Stomach (tissue), 9 donors: Measurements from ENCODE around the gene CCNJ. TPM values are rescaled to one million over a fixed set of nuclear protein-coding genes. Genes with fewer than 3 reads are reported as not detected.

Source experiments
- DNase-seq, 2 donors: peaks; one replicate each; pipeline versions ENCODE4 v3.0.0 to v3.0.0-alpha.2; 2013 to 2019
- H3K27ac ChIP-seq, 5 donors: fragments of 200-600 bp in 4 of 5; sonication (generic) in 4 of 5; one replicate each; pipeline ENCODE4 v1.5.1; 2013 to 2019; ENCODE audit warnings: mild to moderate bottlenecking in 1 of 5, moderate library complexity in 1 of 5
- H3K27me3 ChIP-seq, 3 donors: fragments of 200-600 bp; sonication (generic); one replicate each; pipeline ENCODE4 v1.5.1; 2017 to 2019; ENCODE audit warnings: mixed run types in 1 of 3
- H3K36me3 ChIP-seq, 4 donors: fragments of 200-600 bp; sonication (generic); 1 replicate in 3 of 4; 2 replicates in 1 of 4; pipeline ENCODE4 v1.5.1; 2016 to 2019
- H3K4me1 ChIP-seq, 4 donors: fragments of 200-600 bp; sonication (generic); one replicate each; pipeline ENCODE4 v1.5.1; 2016 to 2019
- H3K4me3 ChIP-seq, 4 donors: fragments of 200-600 bp; sonication (generic) in 3 of 4; one replicate each; pipeline ENCODE4 v1.5.1; 2016 to 2019; ENCODE audit warnings: mild to moderate bottlenecking in 1 of 4
- H3K9me3 ChIP-seq, 4 donors: fragments of 200-600 bp; sonication (generic); one replicate each; pipeline ENCODE4 v1.5.1; 2016 to 2019
- EP300 ChIP-seq: sonication (generic); formaldehyde crosslinking; IDR thresholded peaks from one replicate; pipeline ENCODE4 v1.6.1; 2017; ENCODE audit warnings: antibody characterized with exemption
- POLR2A ChIP-seq, 4 donors: fragments of 450-650 bp; IDR thresholded peaks; one replicate each; pipeline ENCODE4 v1.6.1; 2016; ENCODE audit warnings: antibody characterized with exemption in 4 of 4, control low read depth in 2 of 4, mild to moderate bottlenecking in 1 of 4, moderate library complexity in 1 of 4
- POLR2AphosphoS5 ChIP-seq, 3 donors: sonication (generic); formaldehyde crosslinking; IDR thresholded peaks; one replicate each; pipeline ENCODE4 v1.6.1; 2016; ENCODE audit warnings: antibody characterized with exemption in 3 of 3
- WGBS, 5 donors: extraction: QIAGEN DNeasy Blood & Tissue Kit in 3 of 5; methylation state at CpG; one replicate each; pipeline versions ENCODE4 v1.1.5 to v1.1.7; 2013 to 2018; 5-methylcytosine and 5-hydroxymethylcytosine counted together
- intact Hi-C: fragments of 100-400 bp; cut with DNase I; formaldehyde crosslinking; loops from one replicate; pipeline ENCODE4 v1.15.1; 2023; ENCODE audit warnings: low total_unique reads
- polyA plus RNA-seq, 3 donors: library from polyadenylated mRNA; stranded (reverse); fragments of 200-250 nt; gene quantifications; one replicate each; pipeline ENCODE4 v1.2.3, GENCODE V29; 2013
- total RNA-seq, 5 donors: library from RNA; depleted of rRNA; stranded (reverse); fragments of >200 nt; gene quantifications; one replicate each; pipeline versions ENCODE4 v1.1.0 to v1.2.3, GENCODE V29; 2014 to 2016
- TF ChIP-seq, protein P1 (sequence below), 7 experiments: fragments of 450-650 bp in 4 of 7; fragments of 200-600 bp in 3 of 7; sonication (generic) in 3 of 7; IDR thresholded peaks; one replicate each; pipeline ENCODE4 v1.5.1; 2016 to 2019; ENCODE audit warnings: antibody characterized with exemption in 7 of 7, control low read depth in 2 of 7, mild to moderate bottlenecking in 1 of 7
- donor health status: healthy with polysubstance abuse.
- donor health status: Bipolar disorder and iron deficiency.
- donor health status: healthy.

The CCNJ gene
- total and polyA plus RNA-seq, 8 donors = 0.58 to 7.7 (median 1.9) TPM; not detected in 1

DNA sequence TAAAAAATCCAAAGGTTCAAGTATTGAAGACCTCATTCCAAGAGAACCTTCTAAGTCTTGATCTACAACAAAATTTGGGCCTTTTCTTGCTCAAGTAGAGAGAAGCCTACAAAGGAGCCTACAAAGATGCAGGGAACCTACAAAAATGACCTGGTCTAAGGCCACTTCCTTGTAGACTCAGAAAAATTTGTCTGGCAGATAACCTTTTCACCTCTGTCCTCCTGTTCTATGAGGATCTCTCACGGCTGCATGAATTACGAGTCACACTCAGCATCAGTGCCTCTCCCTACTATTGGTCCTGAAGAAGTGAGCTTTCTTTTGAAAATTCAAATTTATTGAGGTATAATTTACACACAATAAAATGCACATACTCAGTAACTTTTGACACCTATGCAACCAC lies 29.3 kb downstream of the CCNJ start:
- TF ChIP-seq, protein P1, sequence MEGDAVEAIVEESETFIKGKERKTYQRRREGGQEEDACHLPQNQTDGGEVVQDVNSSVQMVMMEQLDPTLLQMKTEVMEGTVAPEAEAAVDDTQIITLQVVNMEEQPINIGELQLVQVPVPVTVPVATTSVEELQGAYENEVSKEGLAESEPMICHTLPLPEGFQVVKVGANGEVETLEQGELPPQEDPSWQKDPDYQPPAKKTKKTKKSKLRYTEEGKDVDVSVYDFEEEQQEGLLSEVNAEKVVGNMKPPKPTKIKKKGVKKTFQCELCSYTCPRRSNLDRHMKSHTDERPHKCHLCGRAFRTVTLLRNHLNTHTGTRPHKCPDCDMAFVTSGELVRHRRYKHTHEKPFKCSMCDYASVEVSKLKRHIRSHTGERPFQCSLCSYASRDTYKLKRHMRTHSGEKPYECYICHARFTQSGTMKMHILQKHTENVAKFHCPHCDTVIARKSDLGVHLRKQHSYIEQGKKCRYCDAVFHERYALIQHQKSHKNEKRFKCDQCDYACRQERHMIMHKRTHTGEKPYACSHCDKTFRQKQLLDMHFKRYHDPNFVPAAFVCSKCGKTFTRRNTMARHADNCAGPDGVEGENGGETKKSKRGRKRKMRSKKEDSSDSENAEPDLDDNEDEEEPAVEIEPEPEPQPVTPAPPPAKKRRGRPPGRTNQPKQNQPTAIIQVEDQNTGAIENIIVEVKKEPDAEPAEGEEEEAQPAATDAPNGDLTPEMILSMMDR (IDR thresholded peaks at IDR 0.05) = no peak
- TF ChIP-seq EP300 (no peak), POLR2AphosphoS5 (IDR thresholded peaks at IDR 0.05) (no peak), POLR2A (IDR thresholded peaks at IDR 0.05) (no peak)
- H3K9me3 ChIP-seq = no peaks in the 10 kb centered on the region
- intact Hi-C loops = no loop called here
- H3K27ac ChIP-seq = no peak overlapping the region
- H3K36me3 ChIP-seq = no peaks in the 10 kb centered on the region
- no peaks in the 10 kb centered on the region for H3K27me3 ChIP-seq
- no peaks in the 10 kb centered on the region for H3K4me1 ChIP-seq
- DNase-seq = no peak
- no peak overlapping the region for H3K4me3 ChIP-seq
- WGBS, 5 donors = 39 to 68% (median 48%) methylated on average over 2 of the region's 2 CpGs

DNA sequence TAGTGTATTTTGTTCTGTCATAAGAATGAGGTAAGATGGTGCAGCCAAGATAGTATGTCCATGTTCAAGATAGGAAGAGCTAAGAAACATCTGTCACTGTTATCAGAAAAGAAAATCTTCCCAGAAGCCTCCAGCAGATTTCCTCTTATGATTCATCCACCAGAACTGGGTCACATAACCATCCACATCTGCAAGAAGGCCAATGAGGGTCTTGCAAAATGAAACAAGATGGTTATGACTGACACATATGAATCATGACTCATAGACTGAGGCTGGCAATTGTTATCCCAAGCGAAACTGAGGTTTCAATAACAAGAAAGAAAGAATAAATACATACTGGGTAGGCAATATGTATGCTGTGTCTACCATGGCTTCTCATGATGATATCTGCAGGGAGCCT lies 30.3 kb downstream of the CCNJ start:
- no peak overlapping the region for H3K4me3 ChIP-seq
- no peaks in the 10 kb centered on the region for H3K36me3 ChIP-seq
- H3K4me1 ChIP-seq = no peaks in the 10 kb centered on the region
- WGBS, 5 donors = 79 to 88% (median 88%) methylated on average over 1 of the region's 1 CpG
- TF ChIP-seq EP300 = no peak
- no peak for TF ChIP-seq POLR2A (IDR thresholded peaks at IDR 0.05)
- TF ChIP-seq POLR2AphosphoS5 (IDR thresholded peaks at IDR 0.05) = no peak
- TF ChIP-seq, protein P1 (IDR thresholded peaks at IDR 0.05) = no peak
- no peaks in the 10 kb centered on the region for H3K9me3 ChIP-seq
- H3K27ac ChIP-seq = no peak overlapping the region
- intact Hi-C loops = no loop called here
- no peaks in the 10 kb centered on the region for H3K27me3 ChIP-seq
- DNase-seq = no peak

DNA sequence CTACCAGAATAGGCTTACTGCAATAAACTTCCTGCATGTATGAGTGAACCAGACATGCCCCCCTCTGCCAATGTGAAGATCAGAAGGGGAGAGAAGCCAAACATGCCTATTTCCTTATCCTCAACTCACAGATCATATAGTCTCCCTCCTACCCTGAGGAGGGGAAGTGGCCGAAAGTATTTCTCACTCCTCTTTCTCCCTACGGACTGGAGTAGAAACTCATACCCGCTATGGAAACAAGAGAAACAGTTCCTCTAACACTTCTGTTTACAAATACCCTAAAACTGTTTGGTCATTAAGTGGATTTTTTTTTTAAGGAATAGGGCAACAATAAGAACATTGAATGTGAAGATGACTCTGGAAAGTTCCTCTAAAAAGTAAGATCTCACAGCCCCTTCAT lies 31.4 kb downstream of the CCNJ start:
- WGBS, 5 donors = 87 to 98% (median 96%) methylated on average over 3 of the region's 3 CpGs
- no peaks in the 10 kb centered on the region for H3K36me3 ChIP-seq
- intact Hi-C loops = no loop called here

DNA sequence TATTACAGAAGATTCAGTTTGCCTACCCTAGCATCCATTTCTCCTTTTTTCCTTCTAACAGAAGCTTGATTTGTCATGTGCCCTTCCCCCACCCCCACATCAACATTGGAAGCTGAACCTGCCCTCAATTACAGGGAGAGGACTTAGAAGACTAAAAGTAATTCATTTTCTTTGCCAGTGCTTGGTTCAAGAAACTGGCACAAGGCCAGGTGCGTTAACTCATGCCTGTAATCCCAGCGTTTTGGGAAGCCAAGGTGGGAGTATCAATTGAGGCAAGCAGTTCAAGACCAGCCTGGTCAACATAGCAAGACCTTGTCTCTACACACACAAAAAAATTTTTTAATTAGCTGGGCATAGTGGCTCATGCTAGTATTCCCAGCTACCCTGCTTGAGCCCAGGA lies 32.6 kb downstream of the CCNJ start:
- H3K36me3 ChIP-seq = peaks cover 0 to 2% (median 0%) of the 10 kb centered on the region in 4 donors
- no peaks in the 10 kb centered on the region for H3K9me3 ChIP-seq
- DNase-seq = no peak
- H3K27ac ChIP-seq = no peak overlapping the region
- H3K27me3 ChIP-seq = no peaks in the 10 kb centered on the region
- no peaks in the 10 kb centered on the region for H3K4me1 ChIP-seq
- H3K4me3 ChIP-seq = no peak overlapping the region
- intact Hi-C loops = no loop called here
- WGBS, 5 donors = 57 to 75% (median 70%) methylated on average over 2 of the region's 2 CpGs
- no peak for TF ChIP-seq POLR2A (IDR thresholded peaks at IDR 0.05)
- no peak for TF ChIP-seq EP300

More for the DNA sequence above, 31.4 kb downstream of the CCNJ start:
- Histone ChIP-seq H3K9me3 (no peaks in the 10 kb centered on the region), H3K27ac (no peak overlapping the region), H3K27me3 (no peaks in the 10 kb centered on the region), H3K4me1 (no peaks in the 10 kb centered on the region), H3K4me3 (no peak overlapping the region)
- no peak for DNase-seq
- TF ChIP-seq POLR2AphosphoS5 (IDR thresholded peaks at IDR 0.05) (no peak), POLR2A (IDR thresholded peaks at IDR 0.05) (no peak), EP300 (no peak)
- TF ChIP-seq, protein P1 (IDR thresholded peaks at IDR 0.05) = no peak

DNA sequence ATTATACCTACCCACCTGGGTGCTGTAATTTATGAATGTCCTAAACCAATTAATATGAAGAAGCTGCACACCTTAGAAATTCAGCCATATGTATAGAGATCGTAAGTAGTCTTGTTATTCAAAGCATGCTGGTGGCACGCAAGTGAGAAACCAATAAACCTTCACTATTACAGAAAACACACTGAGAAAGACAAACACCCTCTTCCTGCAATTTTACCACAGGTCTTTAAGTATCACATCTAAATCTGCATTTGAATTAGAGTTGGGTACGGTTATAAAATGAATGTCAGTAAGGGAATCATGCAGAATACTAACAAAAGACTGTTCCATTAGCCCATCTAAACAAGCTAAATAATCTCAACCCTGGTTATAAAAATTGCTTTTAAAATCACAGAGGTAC lies 33.8 kb downstream of the CCNJ start:
- Histone ChIP-seq H3K36me3 (peaks cover 0 to 13% (median 3%) of the 10 kb centered on the region in 4 donors), H3K4me3 (no peak overlapping the region), H3K27ac (no peak overlapping the region), H3K4me1 (no peaks in the 10 kb centered on the region), H3K27me3 (no peaks in the 10 kb centered on the region), H3K9me3 (no peaks in the 10 kb centered on the region)
- WGBS, 5 donors = 82 to 98% (median 88%) methylated on average over 3 of the region's 3 CpGs
- no peak for DNase-seq
- intact Hi-C loops = no loop called here
- TF ChIP-seq POLR2A (IDR thresholded peaks at IDR 0.05) (no peak), POLR2AphosphoS5 (IDR thresholded peaks at IDR 0.05) (no peak), EP300 (no peak)
- TF ChIP-seq, protein P1 (IDR thresholded peaks at IDR 0.05) = no peak
